Measurements from ENCODE around the gene LRRC8D.

DNA sequence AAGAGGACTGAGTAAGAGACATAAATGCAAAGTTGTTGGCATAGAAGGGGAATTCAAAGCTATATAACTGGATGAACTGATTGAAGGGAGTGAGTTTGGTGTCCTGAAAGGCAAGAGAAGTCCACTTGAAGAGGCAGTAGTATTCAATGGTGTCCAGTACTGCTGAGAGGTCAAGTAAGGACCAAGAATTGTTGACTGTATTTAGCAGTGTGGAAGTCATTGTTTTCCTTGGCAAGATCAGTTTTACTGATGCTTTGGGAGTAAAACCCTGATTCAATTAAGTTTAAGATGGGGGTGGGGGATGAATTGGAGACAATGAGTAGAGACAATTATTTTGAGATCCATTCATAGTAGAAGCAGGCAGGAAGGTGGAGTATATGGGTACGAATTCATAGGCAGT, 5.8 kb upstream of the LRRC8D start:
- TF ChIP-seq POLR2A (IDR thresholded peaks at IDR 0.05; ENCODE audit: low read depth, low read length) (no peak), POLR2AphosphoS5 (IDR thresholded peaks at IDR 0.05; ENCODE audit: low read depth, low read length) (no peak), TAF1 (IDR thresholded peaks at IDR 0.05; ENCODE audit: borderline replicate concordance, low read depth, low read length) (no peak)

All from GM12892 (cell line).